ENCODE results near the gene BCAS1. TPM values are rescaled to one million over a fixed set of nuclear protein-coding genes. Genes with fewer than 3 reads are reported as not detected.

Gene BCAS1
- total and polyA plus RNA-seq, 12 donors, result 0.03 TPM; not detected in 11

- DNase-seq (no peak), ATAC-seq (no peak)
- H3K4me1 ChIP-seq, result peaks cover 7 to 52% (median 44%) of the 10 kb centered on the region in 9 donors
- 54 to 71% methylated on average over 7 of the region's 7 CpGs for WGBS, 2 donors
- H3K9me3 ChIP-seq, result no peaks in the 10 kb centered on the region
- intact Hi-C loops (cut with DNase I), result loop anchor here in 8 of 10 donors (2.0 to 10.0 kb wide), 7 partner anchors 25 to 537 kb away; partner anchors contain the start of gene PFDN4 (in 1 of the 8)
- TF ChIP-seq CTCF (IDR thresholded peaks at IDR 0.05), result no peak
- no peaks in the 10 kb centered on the region for H3K36me3 ChIP-seq
- peak overlapping the region in 5 of 10 donors; percentile 21 to 36 (median 24) for H3K4me3 ChIP-seq
- peak overlapping the region in 7 of 10 donors; percentile 51 to 85 (median 82) for H3K27ac ChIP-seq
- H3K27me3 ChIP-seq, result no peaks in the 10 kb centered on the region
Measured at GRCh38 chr20:53941680-53942471, 128.5 kb downstream of the BCAS1 start.

- Histone ChIP-seq H3K27me3 (no peaks in the 10 kb centered on the region), H3K36me3 (no peaks in the 10 kb centered on the region), H3K9me3 (no peaks in the 10 kb centered on the region), H3K4me3 (peak overlapping the region in 7 of 10 donors; percentile 4 to 36 (median 22)), H3K27ac (peak overlapping the region in 9 of 10 donors; percentile 59 to 85 (median 82)), H3K4me1 (peaks cover 7 to 53% (median 44%) of the 10 kb centered on the region in 9 donors)
- ATAC-seq, result peak in 5 of 8 donors; percentile 30 to 63 (median 45)
- DNase-seq, result peak; percentile 48 to 50
- intact Hi-C loops (cut with DNase I), result loop anchor here in 8 of 10 donors (1.0 to 10.0 kb wide), 8 partner anchors 24 to 536 kb away; partner anchors contain the start of gene PFDN4 (in 1 of the 8)
- no peak for TF ChIP-seq CTCF (IDR thresholded peaks at IDR 0.05)
- 38 to 43% methylated on average over 6 of the region's 6 CpGs for WGBS, 2 donors
Measured at GRCh38 chr20:53940907-53941545, 129.4 kb downstream of the BCAS1 start.

GRCh38 chr20:53940360-53940702, 130.1 kb downstream of the BCAS1 start:
- H3K27me3 ChIP-seq, result no peaks in the 10 kb centered on the region
- DNase-seq, result no peak
- intact Hi-C loops (cut with DNase I), result loop anchor here in 8 of 10 donors (1.0 to 10.0 kb wide), 8 partner anchors 24 to 536 kb away; partner anchors contain the start of gene PFDN4 (in 1 of the 8)
- TF ChIP-seq CTCF (IDR thresholded peaks at IDR 0.05), result no peak
- peak overlapping the region in 9 of 10 donors; percentile 59 to 85 (median 82) for H3K27ac ChIP-seq
- ATAC-seq, result no peak
- H3K4me3 ChIP-seq, result peak overlapping the region in 6 of 10 donors; percentile 4 to 36 (median 21)
- WGBS, 2 donors, result 42 to 45% methylated on average over 7 of the region's 7 CpGs
- no peaks in the 10 kb centered on the region for H3K36me3 ChIP-seq
- no peaks in the 10 kb centered on the region for H3K9me3 ChIP-seq
- H3K4me1 ChIP-seq, result peaks cover 7 to 59% (median 49%) of the 10 kb centered on the region in 9 donors
